GM23338 (cell line): Measurements from ENCODE around the gene ZNF212.

Source experiments
- CREB1 ChIP-seq: fragments of 250-450 bp; sonication (Bioruptor Pico); IDR thresholded peaks from 2 replicates; pipeline ENCODE4 v1.5.0; 2020; ENCODE audit warnings: low read depth, mild to moderate bottlenecking, moderate library complexity
- CTCF ChIP-seq, 2 experiments: fragments of 200-600 bp in 1 of 2; sonication (generic) in 1 of 2; conservative IDR thresholded peaks; 2 replicates each; pipeline versions ENCODE4 v1.5.1 to v1.6.1; 2016 to 2017; ENCODE audit warnings: antibody characterized with exemption in 2 of 2, low read depth in 2 of 2, mild to moderate bottlenecking in 2 of 2, moderate library complexity in 1 of 2
- EZH2 ChIP-seq: fragments of 200-600 bp; sonication (generic); IDR thresholded peaks from one replicate; pipeline ENCODE4 v1.8.0; 2017; ENCODE audit warnings: antibody characterized with exemption, mild to moderate bottlenecking, low read depth; ENCODE audit not compliant: unreplicated experiment
- EZH2phosphoT487 ChIP-seq: fragments of 200-600 bp; sonication (generic); IDR thresholded peaks from one replicate; pipeline ENCODE4 v1.8.1; 2018; ENCODE audit warnings: antibody characterized with exemption; ENCODE audit not compliant: unreplicated experiment
- JUNB ChIP-seq: IDR thresholded peaks from one replicate; pipeline ENCODE4 v1.6.1; 2016; ENCODE audit warnings: antibody characterized with exemption; ENCODE audit not compliant: unreplicated experiment
- NANOG ChIP-seq: IDR thresholded peaks from 2 replicates; pipeline ENCODE4 v1.6.1; 2016; ENCODE audit warnings: antibody characterized with exemption, borderline replicate concordance
- POLR2AphosphoS5 ChIP-seq: IDR thresholded peaks from 2 replicates; pipeline ENCODE4 v1.6.1; 2016; ENCODE audit warnings: antibody characterized with exemption, low read depth
- REST ChIP-seq: IDR thresholded peaks from one replicate; pipeline ENCODE4 v1.6.1; 2018; ENCODE audit warnings: antibody characterized with exemption; ENCODE audit not compliant: unreplicated experiment
- STAT1 ChIP-seq: IDR thresholded peaks from one replicate; pipeline ENCODE4 v1.6.1; 2016; ENCODE audit warnings: antibody characterized with exemption; ENCODE audit not compliant: unreplicated experiment
- ZNF114 ChIP-seq: fragments of 250-450 bp; sonication (Bioruptor Pico); IDR thresholded peaks from 2 replicates; pipeline ENCODE4 v1.5.0; 2020; ENCODE audit warnings: mild to moderate bottlenecking, moderate library complexity
- ZNF331 ChIP-seq: fragments of 250-450 bp; sonication (Bioruptor Pico); IDR thresholded peaks from 2 replicates; pipeline ENCODE4 v1.5.0; 2020; ENCODE audit warnings: low read depth, mild to moderate bottlenecking, moderate library complexity
- TF ChIP-seq, protein P1 (sequence below): IDR thresholded peaks from 2 replicates; pipeline ENCODE4 v1.6.1; 2016; ENCODE audit warnings: antibody characterized with exemption

- TF ChIP-seq CTCF (conservative IDR thresholded peaks at IDR 0.05; ENCODE audit: low read depth in 2 of 2) (no peak), EZH2phosphoT487 (no peak), POLR2AphosphoS5 (no peak), CREB1 (CRISPR knock-in tag) (no peak), EZH2 (no peak), ZNF331 (CRISPR knock-in tag) (no peak), JUNB (no peak), REST (no peak), NANOG (no peak), ZNF114 (CRISPR knock-in tag) (no peak), STAT1 (no peak)
- TF ChIP-seq, protein P1, sequence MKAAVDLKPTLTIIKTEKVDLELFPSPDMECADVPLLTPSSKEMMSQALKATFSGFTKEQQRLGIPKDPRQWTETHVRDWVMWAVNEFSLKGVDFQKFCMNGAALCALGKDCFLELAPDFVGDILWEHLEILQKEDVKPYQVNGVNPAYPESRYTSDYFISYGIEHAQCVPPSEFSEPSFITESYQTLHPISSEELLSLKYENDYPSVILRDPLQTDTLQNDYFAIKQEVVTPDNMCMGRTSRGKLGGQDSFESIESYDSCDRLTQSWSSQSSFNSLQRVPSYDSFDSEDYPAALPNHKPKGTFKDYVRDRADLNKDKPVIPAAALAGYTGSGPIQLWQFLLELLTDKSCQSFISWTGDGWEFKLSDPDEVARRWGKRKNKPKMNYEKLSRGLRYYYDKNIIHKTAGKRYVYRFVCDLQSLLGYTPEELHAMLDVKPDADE: no peak
Observed at GRCh38 chr7:149241696-149242095, 2.2 kb downstream of the ZNF212 start.
